Fibroblast of the aortic adventitia (primary cell): ENCODE results near the gene CYP4B1. TPM values are rescaled to one million over a fixed set of nuclear protein-coding genes. Genes with fewer than 3 reads are reported as not detected.

ENCODE experiments used
- DNase-seq: peaks from one replicate; pipeline ENCODE4 v3.0.0-alpha.2; 2010; ENCODE audit warnings: low read depth
- H3K4me3 ChIP-seq: 2 replicates; pipeline ENCODE4 v1.5.1; 2011; ENCODE audit warnings: low read depth, mild to moderate bottlenecking, control low read depth, low read length, moderate library complexity
- CTCF ChIP-seq: IDR thresholded peaks from 2 replicates; pipeline ENCODE4 v1.5.1; 2011; ENCODE audit warnings: mild to moderate bottlenecking, low read length, control low read depth, inconsistent platforms; ENCODE audit not compliant: insufficient read depth
- total RNA-seq: library from RNA; depleted of rRNA; stranded (reverse); fragments of >200 nt; gene quantifications from 2 replicates; pipeline ENCODE4 v1.2.3, GENCODE V29; 2012; ENCODE audit warnings: low replicate concordance

Gene CYP4B1
- total RNA-seq, 1 donor = not detected

GRCh38 chr1:46804027-46804889 is 5.4 kb downstream of the CYP4B1 start:
- no peak for DNase-seq
- H3K4me3 ChIP-seq = no peak overlapping the region
- no peak for TF ChIP-seq CTCF

DNA sequence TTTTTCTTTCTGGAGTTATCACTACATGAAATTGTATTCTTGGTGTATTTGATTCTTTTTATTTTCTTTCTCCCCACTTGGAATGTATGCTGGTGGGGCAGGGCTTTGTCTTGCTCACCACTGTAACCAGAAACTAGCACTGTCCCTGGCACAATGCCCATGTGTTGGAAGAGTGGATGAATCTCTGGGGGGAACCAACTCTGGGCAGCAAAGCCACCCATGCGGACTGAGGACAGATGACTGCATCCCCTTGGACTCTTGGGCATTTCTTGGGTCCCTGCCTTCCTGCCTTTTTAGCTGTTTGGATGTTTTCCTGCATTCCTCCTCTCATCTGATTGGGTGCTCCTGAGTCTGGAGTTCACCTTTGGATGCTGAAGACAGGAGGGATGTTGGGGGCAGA is 6.1 kb downstream of the CYP4B1 start:
- DNase-seq = no peak
- no peak for TF ChIP-seq CTCF

DNA sequence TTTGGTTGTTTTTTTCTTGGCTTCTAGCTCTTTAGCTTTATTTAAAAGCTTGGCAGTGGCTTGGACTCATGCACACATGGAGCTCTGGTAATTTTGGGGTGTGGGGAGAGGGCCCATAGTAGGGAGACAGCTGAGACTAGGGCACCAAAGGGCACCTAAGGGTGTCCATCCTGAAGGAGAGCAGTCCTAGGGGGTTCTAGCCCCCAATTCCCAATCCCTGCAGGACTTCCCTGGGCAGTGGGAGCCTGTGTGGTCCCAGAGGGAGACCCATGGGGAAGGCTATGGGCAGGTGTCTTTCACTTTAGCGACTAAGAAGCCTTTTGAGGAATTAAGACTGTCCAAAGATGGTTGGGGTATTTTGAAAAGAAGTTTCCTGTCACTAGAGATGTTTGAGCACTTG is 6.9 kb downstream of the CYP4B1 start:
- H3K4me3 ChIP-seq = no peak overlapping the region
- TF ChIP-seq CTCF = no peak
- DNase-seq = no peak

More for the DNA sequence above, 6.1 kb downstream of the CYP4B1 start:
- no peak overlapping the region for H3K4me3 ChIP-seq

DNA sequence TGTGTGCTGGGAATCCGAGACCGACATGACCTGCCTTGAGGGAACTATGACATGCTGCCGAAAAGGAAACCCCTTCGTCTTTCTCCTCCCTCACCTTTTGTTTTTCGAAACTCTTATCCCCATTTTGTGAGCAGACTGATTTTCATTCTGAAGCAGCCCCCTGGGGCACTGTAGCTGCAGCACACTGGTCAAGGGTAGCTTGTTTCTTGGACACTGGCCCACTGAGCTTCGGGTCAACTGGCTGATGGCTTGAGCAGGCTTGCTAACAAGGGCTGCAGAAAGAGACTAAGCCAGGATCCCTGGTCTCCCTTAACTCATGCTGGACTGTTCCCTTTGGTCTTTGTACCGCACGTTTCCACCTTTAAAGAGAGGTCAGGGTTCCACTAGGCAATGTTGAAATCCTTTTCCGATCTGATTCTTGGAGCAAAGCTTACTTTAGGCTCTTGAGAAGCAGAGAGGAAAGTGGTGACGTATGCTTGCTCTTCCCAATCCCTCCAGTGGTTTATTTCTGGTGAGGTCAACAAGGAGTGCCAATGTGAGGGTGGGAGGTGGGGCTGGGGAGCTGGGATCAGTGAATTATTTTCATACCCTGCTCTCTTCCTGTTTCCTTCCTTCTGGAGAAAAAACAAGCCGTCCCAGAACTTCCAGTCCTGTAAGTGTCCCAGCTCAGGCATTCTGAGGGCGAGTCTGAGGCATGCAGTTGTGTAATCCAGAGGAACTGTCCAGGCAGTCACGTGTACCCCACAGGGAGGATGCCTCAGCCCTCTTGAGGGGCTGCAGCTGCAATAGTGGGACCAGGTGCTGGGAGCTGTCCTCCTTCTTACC is 7.6 kb downstream of the CYP4B1 start:
- no peak overlapping the region for H3K4me3 ChIP-seq
- no peak for TF ChIP-seq CTCF
- peak; percentile 2 for DNase-seq

DNA sequence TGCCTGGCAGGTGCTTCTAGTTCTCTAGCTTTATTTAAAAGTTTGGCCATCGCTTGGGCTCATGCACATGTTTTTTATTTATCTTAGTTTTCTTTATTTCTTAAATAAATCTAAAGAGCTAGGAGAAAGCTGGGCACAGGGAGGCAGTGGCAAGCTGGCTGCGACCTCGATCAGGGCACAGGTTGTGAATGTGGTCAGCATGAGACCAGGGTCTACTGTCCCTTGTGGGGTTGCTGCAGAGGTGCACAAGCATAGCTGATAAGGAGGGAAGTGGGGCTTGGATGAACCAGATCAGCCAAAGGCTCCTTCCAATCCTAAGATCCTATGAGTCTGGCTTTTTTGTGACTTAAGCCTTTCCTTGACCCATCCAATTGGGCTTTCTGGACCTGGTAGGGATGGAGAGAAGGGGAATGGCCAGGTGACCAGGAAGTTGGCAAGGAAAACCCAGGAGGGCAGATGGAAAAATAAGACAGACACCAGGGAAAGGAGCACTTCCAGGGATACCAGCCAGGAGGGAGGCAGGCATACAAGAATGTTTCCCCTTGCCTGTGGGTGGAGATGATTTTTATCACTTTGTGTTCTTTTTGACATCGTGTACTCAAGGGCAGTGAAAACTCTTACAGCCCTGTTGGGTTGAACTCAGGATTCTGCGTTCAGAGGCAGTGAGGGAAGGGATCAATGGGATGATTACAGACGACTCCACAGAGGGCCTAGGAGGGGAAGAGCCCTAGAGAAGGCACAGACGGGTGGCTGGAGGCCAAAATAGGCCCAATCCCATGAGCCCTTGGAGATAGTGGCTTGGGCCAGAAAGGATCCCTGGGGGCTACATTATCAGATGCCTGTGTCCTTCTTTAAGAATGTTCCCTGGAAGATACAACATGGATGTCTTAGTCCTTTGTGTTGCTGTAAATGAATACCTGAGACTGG is 8.5 kb downstream of the CYP4B1 start:
- no peak for TF ChIP-seq CTCF
- DNase-seq = no peak
- no peak overlapping the region for H3K4me3 ChIP-seq

DNA sequence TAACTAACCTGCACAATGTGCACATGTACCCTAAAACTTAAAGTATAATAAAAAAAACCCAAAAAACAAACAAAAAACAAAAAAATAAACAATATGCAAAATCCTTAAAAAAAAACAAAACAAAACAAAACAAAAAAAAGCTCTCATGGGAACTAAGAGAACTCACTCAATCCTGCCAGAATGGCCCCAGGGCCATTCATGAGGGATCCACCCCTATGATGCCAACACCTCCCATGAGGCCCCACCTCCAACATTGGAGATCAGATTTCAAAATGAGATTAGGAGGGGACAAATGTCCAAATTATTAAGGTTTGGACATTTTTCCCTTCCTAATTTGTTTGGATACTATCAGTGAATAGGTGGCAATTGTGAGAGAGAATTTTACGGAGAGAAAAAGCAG is 10.2 kb downstream of the CYP4B1 start:
- no peak overlapping the region for H3K4me3 ChIP-seq
- no peak for TF ChIP-seq CTCF
- no peak for DNase-seq
